SU-DHL-6 (cell line): ENCODE data around the gene GNL2.
"Not testable (repeated sequence)": the region's sequence is repeated elsewhere in the genome, so short reads cannot be mapped to it uniquely, and the experiment has no call there.

Source experiments
- H2AFZ ChIP-seq: fragments of 200-600 bp; sonication (generic); 2 replicates; pipeline ENCODE4 v1.6.1; 2014; ENCODE audit warnings: low read depth, mild to moderate bottlenecking, moderate library complexity, mixed read lengths, antibody characterized with exemption, low read length; ENCODE audit not compliant: severe bottlenecking
- H3F3A ChIP-seq: fragments of 200-600 bp; shearing (Covaris generic); 2 replicates; pipeline ENCODE4 v1.6.0; 2016; ENCODE audit warnings: antibody characterized with exemption, mild to moderate bottlenecking; ENCODE audit not compliant: insufficient read depth
- H3K27ac ChIP-seq: fragments of 200-600 bp; sonication (generic); 2 replicates; pipeline ENCODE4 v1.5.1; 2016; ENCODE audit warnings: low read depth, mild to moderate bottlenecking, low read length, moderate library complexity, mixed read lengths
- H3K27me3 ChIP-seq: fragments of 200-600 bp; sonication (generic), shearing (Covaris generic); 2 replicates; pipeline ENCODE4 v1.6.0; 2014; ENCODE audit warnings: mild to moderate bottlenecking, low read length
- H3K36me3 ChIP-seq: fragments of 200-600 bp; sonication (generic); 2 replicates; pipeline ENCODE4 v1.6.1; 2014; ENCODE audit warnings: mild to moderate bottlenecking, low read length, mixed read lengths
- H3K4me2 ChIP-seq: fragments of 300-600, 200-600 bp; shearing (Covaris generic), sonication (generic); 2 replicates; pipeline ENCODE4 v1.6.0; 2014; ENCODE audit warnings: low read length, low read depth, mild to moderate bottlenecking; ENCODE audit not compliant: poor library complexity, severe bottlenecking
- H3K4me3 ChIP-seq: fragments of 200-600 bp; sonication (generic); 2 replicates; pipeline ENCODE4 v1.5.1; 2014; ENCODE audit warnings: antibody characterized with exemption, low read length, mild to moderate bottlenecking, mixed read lengths; ENCODE audit not compliant: insufficient read depth, poor library complexity, severe bottlenecking
- H3K79me2 ChIP-seq: fragments of 200-600 bp; sonication (generic); 2 replicates; pipeline ENCODE4 v1.6.1; 2014; ENCODE audit warnings: mild to moderate bottlenecking, low read length, moderate library complexity; ENCODE audit not compliant: insufficient read depth
- H3K9ac ChIP-seq: fragments of 200-600 bp; sonication (generic); 2 replicates; pipeline ENCODE4 v1.7.0; 2014; ENCODE audit warnings: mild to moderate bottlenecking, low read length
- H3K9me2 ChIP-seq: fragments of 200-600 bp; sonication (generic); replicated peaks from 2 replicates; pipeline ENCODE4 v1.6.1; 2014; ENCODE audit warnings: low read length; ENCODE audit not compliant: insufficient read depth
- H3K9me3 ChIP-seq: fragments of 200-600 bp; sonication (generic); 2 replicates; pipeline ENCODE4 v1.6.1; 2014; ENCODE audit warnings: low read length, mixed read lengths; ENCODE audit not compliant: insufficient read depth
- H4K20me1 ChIP-seq: fragments of 200-600 bp; sonication (generic); 2 replicates; pipeline ENCODE4 v1.6.1; 2014; ENCODE audit warnings: low read depth, mild to moderate bottlenecking, antibody characterized with exemption, low read length, moderate library complexity, mixed read lengths
- CTCF ChIP-seq: fragments of 200-600 bp; sonication (generic); IDR thresholded peaks from one replicate; pipeline ENCODE4 v1.5.1; 2017; ENCODE audit warnings: antibody characterized with exemption, mild to moderate bottlenecking, low read length, moderate library complexity; ENCODE audit not compliant: insufficient read depth, poor library complexity, severe bottlenecking
- EZH2phosphoT487 ChIP-seq: fragments of 200-600 bp; sonication (generic), shearing (Covaris generic); conservative IDR thresholded peaks from 2 replicates; pipeline ENCODE4 v1.6.1; 2018; ENCODE audit warnings: mild to moderate bottlenecking, antibody characterized with exemption, low read length, moderate library complexity, mixed read lengths

GNL2 gene

GRCh38 chr1:37560401-37561132 is 35.2 kb downstream of the GNL2 start:
- no peak overlapping the region for H2AFZ ChIP-seq

GRCh38 chr1:37559957-37560379 is 35.8 kb downstream of the GNL2 start:
- H3K4me2 ChIP-seq, H2AFZ ChIP-seq, H4K20me1 ChIP-seq, H3K36me3 ChIP-seq, H3K4me3 ChIP-seq, H3K27ac ChIP-seq, H3K79me2 ChIP-seq, H3K9me3 ChIP-seq, H3K27me3 ChIP-seq, H3K9ac ChIP-seq, H3F3A ChIP-seq, H3K9me2 ChIP-seq: not testable (repeated sequence)

More at GRCh38 chr1:37560401-37561132, 35.2 kb downstream of the GNL2 start:
- Histone ChIP-seq H3K9me3 (no peaks in the 10 kb centered on the region), H3K27ac (no peak overlapping the region), H3K27me3 (no peaks in the 10 kb centered on the region), H3K36me3 (0 out of 2 replicates have a peak, but pooled peaks cover 5% of the 10 kb centered on the region), H4K20me1 (no peaks in the 10 kb centered on the region), H3K9me2 (no peaks in the 10 kb centered on the region), H3K4me3 (no peak overlapping the region), H3F3A (no peaks in the 10 kb centered on the region), H3K79me2 (no peaks in the 10 kb centered on the region), H3K9ac (no peak overlapping the region), H3K4me2 (no peak overlapping the region)
- TF ChIP-seq EZH2phosphoT487 (no peak), CTCF (no peak)

DNA sequence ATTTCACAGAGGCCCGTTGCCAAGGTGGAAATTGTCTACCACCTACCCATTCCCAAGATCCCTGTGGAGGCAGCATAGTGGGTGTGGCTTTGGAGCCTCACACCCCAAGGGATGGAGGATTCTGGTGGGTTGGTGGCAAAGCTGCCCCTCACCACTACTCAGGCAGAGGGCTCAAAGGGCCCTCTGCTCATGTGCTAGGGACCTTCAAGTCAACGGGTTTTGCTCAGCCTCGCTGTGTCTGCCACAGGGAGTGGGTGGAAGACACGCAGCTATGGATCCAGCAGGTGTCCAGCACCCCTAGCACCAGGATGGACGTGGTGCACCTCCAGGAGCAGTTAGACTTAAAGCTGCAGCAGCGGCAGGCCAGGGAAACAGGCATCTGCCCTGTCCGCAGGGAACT is 36.7 kb downstream of the GNL2 start:
- Histone ChIP-seq H3K9me2 (no peaks in the 10 kb centered on the region), H3K9ac (no peak overlapping the region), H3K79me2 (no peaks in the 10 kb centered on the region), H4K20me1 (no peaks in the 10 kb centered on the region), H3F3A (no peaks in the 10 kb centered on the region), H2AFZ (no peak overlapping the region), H3K36me3 (no peaks in the 10 kb centered on the region; the same call in 1 of the 2 replicates), H3K27me3 (no peaks in the 10 kb centered on the region), H3K4me2 (no peak overlapping the region), H3K4me3 (no peak overlapping the region), H3K9me3 (peaks cover 7% of the 10 kb centered on the region; the same call in 1 of the 2 replicates), H3K27ac (no peak overlapping the region)
- no peak for TF ChIP-seq CTCF
- TF ChIP-seq EZH2phosphoT487, result no peak

- Histone ChIP-seq H3K9ac (no peak overlapping the region), H3K9me3 (peaks cover 7% of the 10 kb centered on the region; the same call in 1 of the 2 replicates), H3F3A (no peaks in the 10 kb centered on the region), H3K27me3 (no peaks in the 10 kb centered on the region), H3K79me2 (peaks cover 6% of the 10 kb centered on the region), H3K36me3 (no peaks in the 10 kb centered on the region; the same call in 1 of the 2 replicates), H3K9me2 (no peaks in the 10 kb centered on the region), H4K20me1 (no peaks in the 10 kb centered on the region), H3K4me3 (no peak overlapping the region), H2AFZ (no peak overlapping the region), H3K4me2 (no peak overlapping the region), H3K27ac (no peak overlapping the region)
- TF ChIP-seq EZH2phosphoT487 (no peak), CTCF (no peak)
Measured at GRCh38 chr1:37558411-37558810, 37.3 kb downstream of the GNL2 start.
